ENCODE data around the gene ABCC1.

ABCC1 gene

DNA sequence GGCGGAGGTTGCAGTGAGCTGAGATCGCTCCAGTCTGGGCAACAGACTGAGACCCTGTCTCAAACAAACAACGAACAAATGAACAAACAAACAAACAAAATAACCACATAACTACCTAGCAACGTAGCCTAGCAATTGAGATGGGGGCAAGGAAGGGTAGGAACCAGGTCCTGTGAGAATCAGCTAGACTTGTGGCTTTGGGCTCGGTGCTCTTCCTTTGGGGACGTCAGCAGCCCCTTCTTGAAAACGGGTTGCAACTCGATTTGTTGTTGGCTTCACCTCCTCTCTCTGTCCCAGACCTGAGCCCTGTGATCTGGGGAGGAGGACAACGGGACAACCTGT is 72.2 kb downstream of the ABCC1 start:
- DNase-seq = no peak

DNA sequence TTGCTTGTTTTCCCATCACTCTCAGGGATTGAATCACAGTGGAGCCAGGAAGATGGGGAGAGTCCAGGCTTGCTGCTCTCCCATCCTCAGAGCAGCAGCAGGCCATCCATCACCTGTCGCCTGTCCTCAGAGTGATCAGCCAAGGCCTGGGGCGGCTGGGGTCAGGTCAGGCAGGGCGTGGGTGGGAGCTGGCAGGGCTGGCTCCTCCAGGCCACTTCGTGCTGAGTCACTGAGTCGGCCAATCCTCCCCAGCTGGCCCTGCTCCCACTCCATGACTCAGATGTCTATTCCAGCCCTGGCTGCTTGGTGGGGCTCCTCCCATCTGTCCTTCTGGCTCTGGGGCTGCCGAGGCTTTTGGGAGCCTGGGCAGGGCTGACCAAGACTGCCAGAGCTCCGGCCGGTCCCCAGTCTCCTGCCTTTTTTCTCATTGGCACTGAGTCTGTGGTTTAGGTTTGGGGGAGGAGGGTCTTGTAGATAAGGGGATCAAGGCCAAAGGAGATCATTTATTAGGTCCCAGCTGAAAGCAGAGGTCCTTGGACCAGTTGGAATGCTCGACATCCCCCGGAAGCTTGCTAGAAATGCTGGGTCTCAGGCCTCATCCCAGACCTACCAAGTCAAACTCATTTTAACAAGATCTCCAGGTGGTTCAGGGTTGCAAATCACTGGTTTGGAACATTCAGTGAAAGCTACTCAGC is 72.7 kb downstream of the ABCC1 start:
- DNase-seq = peak; percentile 62

DNA sequence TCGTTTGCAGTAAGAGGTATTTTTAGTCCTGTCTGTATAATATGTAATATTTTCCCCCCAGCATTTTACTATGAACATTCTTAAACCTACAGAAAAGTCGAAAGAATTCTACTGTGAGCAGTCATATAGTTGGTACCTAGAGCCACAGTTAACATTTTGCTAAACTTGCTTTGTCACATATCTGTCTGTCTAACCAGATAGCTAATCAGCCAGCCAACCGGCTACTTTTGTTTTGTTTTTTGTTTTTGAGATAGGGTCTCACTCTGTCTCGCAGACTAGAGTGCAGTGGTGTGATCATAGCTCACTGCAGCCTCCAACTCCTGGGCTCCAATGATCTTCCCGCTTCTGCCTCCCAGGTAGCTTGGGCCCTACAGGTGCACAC is 73.3 kb downstream of the ABCC1 start:
- DNase-seq = no peak

DNA sequence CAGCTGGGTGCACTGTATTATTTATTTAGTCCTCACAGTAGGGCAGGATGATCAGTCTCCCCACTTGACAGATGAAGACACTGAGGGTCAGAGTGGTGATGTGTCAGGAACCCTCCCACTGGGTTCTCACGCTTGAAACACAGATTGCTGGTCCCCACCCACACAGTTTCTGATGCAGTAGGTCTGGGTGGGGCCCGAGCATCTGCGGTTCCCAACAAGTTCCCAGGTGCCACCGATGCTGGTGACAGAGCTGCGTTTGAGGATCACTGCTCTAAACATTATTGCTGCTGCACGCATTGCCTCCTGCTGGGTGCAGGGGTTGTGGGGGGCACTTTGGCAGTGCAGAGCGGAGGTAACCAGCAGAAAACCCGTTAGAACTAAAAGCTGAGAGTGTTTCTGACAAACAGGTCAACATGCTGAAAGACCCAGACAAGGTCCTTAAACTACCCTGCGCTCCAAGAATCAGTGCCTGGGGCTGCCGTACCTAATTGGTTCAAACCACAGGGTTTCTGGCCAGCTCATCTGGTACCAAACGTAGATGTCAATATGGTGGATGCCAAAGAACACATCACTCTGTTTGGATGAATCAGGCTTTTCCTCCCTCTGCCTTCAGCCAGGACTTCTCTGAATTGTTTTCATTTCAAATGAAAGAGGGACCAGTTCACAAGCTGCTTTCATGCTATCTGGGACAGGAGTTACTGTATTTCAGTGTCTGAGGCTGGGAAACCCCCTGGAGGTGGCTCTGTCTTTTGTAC is 76.0 kb downstream of the ABCC1 start:
- DNase-seq = peak; percentile 75

DNA sequence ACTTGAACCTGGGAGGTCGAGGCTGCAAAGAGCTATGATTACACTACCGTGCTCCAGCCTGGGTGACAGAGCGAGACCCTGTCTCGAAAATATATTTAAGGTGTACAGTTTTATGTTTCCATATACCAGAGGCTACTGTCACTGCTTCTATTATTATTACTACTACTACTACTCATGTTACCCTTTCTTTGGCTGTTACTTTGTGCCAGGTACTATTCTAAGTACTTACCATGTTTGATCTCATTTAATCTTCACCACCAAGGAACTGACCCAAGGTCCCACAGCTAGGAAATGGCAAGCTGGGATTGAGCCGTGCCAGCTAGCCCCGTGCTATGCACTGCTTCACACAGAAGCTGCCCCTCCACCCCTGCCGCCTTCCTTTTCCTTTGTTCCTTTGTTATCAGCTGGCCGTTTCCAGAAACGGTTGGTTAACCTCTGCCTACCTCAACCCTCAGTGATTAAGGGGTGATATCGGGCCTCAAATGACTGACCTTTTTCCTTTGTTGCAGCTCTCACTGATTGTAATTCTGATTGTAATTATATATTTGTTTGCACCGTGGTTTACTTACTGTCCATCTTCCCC is 78.4 kb downstream of the ABCC1 start:
- no peak for DNase-seq

DNA sequence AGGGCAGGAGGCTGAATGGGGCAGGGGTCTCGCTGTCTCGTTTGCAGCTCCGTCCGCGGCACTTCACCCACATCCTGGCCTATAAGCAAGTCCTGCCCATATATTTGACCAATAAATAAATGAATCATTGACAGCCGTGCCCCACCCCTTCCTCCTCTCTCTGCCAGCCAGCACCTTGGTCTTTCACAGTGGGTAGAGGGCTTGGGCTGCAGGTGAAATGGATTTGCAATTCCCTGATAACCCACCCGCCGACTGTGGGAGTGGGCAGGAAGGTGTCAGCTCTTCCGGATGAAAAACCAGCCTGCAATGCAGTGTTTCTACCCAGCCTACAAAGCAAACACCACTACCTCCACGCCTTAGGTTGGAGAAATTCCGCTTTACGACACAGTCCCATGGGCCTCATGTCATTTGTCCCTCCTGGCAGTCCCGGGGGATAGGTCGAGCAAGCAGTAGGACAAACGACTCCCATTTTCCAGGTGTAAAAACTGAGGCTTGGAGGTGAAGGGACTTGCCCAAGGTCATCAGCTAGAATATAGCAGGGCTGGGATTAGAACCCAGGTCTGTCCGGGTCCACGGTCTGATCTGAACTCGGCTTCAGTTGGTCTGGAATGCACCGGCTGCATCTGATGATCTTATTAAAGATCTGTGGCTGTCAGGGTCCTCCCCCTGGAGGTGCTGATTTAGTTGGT is 79.0 kb downstream of the ABCC1 start:
- no peak for DNase-seq

DNA sequence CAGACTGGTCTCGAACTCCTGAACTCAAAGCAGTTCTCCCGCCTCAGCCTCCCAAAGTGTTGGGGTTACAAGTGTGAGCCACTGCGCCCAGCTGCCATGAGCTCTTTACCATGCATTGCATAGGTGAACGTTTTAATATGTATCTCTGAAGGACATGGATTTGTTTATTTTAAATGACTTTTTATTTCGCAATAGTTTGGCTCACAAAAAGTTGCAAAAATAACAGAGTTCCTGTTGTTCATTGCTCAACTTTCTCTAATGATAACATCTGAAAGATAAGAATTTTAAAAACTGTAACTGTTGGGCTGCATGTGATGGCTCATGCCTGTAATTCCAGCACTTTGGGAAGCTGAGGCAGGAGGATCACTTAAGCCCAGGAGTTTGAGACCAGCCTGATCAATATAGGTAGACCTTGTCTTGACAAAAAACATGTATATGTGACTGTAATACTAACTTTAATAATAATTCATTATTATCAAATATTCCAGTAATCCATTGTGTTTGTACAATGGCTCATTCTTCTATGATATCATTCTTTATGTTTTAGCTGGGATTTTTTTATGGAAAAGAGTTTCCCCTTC is 80.1 kb downstream of the ABCC1 start:
- no peak for DNase-seq

DNA sequence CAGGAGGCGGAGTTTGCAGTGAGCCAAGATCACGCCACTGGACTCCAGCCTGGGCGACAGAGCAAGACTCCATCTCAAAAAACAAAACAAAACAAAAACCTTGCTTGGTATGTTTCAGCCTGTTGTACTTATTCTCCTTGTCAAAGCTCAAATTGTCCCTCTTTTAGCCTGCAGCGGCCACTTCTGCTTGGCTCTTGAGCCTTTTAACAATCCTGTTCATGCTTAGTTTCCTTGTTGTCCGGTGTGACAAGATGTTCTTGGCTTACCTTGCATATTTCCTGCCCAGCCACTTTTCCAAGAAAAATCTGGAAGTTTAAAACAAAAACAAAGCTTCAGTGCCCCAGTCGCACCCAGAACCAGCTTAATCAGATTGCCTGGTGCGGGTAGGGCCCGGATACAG is 81.0 kb downstream of the ABCC1 start:
- DNase-seq = no peak

DNA sequence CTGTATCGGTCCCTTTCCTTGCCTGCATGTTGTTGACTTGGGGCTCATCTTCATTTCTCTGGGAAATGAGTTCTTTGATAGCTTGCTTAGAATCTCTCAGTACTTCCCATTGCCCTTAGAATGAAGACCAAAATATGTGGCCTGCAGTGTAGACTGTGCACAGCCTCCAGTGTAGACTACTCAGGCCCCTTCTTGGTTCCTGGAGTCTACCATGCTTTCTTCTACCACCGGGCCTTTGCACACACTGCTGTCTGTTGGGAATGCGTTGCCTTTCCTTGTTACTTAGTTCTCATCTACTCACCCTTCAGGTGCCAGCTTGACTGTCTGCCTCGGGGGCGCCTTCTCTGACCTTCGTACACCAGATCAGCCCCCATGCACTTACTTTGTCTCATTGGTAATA is 82.0 kb downstream of the ABCC1 start:
- DNase-seq = no peak

DNA sequence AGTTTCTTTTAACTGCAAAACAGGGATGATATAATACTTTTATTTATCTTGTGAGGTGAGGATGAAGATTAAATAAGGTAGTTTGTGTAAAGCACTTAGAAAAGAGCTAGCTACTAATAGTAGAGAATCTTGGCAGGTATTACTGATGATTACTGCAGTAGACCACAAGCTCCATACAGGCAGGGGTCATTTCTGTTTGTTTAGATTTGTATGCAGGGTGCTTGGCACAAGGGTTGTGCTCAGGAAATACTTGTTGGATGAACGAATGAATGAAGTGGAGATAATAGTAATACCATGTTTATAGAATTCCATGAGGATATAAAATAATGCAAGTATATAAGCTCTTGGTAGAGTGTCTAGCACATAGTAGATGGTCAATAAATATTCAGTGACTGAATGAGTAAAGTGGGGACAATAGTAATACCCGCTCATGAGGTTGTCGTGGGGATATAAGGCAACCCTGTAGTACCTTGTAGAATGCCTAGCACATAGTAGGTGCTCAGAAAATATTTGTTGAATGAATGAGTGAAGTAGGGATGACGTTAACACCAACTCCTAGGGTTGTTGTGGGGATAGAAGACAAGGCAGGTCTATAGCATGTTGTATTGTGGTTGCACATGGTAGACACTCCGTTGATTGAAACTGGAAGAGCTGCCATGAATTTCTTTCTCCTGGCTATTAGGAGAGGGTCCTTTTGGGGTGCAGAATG is 83.0 kb downstream of the ABCC1 start:
- DNase-seq = no peak

DNA sequence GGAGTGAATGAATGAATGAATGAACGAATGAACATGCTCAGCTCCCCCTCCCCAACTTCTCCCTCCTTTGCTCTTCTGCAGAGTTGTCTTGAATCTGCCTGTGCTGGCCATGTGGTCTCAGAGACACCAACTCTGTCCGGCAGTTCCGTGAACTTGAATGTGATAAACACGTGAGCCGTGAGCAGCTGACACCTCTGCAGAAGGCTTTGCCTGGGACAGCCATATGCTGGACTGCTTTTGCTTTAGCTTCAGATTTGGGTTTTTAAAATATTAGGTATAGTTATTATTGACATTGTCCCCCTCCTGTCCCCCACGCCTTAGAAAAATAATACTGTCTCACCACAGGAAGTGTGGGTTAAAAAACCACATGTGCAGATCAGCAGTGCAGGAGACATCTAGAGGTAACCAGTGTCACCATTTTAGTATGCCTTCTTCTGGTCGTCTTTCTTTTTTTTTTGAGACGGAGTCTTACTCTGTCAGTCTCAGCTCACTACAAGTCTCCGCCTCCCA is 83.8 kb downstream of the ABCC1 start:
- no peak for DNase-seq

DNA sequence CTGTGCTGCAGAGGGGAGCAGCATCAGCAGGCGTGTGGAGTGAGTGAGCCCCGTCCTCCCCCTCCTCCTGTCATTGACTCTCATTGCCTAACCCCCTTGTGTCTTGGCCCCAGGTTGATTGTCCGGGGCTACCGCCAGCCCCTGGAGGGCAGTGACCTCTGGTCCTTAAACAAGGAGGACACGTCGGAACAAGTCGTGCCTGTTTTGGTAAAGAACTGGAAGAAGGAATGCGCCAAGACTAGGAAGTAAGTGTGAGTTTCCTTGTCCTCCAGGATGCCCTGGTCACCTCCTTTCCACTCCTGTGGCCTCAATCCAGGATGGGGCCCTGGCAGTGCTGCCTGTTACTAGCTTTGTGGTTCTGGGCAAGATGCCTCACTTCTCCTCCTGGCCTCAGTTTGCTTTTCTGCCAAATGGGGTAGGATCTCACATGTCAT is 87.0 kb downstream of the ABCC1 start:
- DNase-seq = no peak

DNA sequence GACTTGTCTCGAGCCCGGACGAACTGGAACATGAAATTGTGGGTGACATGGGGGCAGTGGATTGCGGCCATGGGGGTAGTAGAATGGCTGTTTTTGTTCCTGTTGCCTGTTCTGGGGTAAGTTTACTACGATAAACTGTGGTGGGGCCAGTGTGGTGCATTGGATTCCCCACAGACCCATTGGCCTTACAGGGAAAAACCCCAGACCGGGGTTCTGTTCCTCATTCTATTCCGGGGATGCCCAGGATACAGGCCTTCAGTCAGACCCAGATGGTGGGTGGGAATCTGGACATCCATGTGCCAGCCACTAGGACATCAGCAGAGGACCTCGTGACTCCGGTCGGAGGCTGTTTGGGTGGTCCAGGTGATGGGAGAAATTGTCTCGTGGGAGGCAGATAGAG is 88.1 kb downstream of the ABCC1 start:
- DNase-seq = no peak

DNA sequence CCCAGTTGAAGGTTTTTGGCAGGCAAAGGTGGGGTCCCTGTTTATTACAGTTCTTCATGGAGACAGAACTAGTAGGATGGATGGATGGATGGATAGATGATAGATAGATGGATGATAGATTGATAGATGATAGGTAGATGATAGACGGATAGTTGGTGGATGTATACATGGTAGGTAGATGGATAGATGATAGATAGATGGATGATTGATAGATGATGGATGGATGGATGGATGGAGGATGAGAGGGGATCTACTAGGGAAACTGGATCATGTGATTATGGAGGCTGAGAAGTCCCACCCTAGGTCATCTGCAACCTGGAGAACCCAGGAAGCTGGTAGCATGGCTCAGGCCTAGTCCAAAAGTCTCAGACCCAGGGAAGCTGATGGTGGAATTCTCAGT is 88.6 kb downstream of the ABCC1 start:
- no peak for DNase-seq

DNA sequence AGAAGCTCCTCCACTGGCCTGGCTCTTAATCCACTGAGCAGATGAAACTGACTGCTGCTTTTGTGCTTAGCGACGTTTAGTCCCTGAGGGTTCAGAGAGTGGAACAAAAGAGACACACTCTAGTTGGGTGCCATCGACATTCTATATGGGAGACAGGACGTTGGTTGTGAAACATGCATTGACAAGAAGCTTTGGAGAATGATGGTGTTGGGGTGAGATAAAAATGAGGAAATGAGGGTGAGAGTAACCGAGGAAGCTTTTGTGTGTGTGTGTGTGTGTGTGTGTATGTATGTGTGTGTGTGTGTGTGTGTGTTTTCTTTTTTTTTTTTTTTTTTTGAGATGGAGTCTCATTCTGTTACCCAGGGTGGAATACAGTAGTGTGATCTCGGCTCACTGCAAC is 89.5 kb downstream of the ABCC1 start:
- no peak for DNase-seq

DNA sequence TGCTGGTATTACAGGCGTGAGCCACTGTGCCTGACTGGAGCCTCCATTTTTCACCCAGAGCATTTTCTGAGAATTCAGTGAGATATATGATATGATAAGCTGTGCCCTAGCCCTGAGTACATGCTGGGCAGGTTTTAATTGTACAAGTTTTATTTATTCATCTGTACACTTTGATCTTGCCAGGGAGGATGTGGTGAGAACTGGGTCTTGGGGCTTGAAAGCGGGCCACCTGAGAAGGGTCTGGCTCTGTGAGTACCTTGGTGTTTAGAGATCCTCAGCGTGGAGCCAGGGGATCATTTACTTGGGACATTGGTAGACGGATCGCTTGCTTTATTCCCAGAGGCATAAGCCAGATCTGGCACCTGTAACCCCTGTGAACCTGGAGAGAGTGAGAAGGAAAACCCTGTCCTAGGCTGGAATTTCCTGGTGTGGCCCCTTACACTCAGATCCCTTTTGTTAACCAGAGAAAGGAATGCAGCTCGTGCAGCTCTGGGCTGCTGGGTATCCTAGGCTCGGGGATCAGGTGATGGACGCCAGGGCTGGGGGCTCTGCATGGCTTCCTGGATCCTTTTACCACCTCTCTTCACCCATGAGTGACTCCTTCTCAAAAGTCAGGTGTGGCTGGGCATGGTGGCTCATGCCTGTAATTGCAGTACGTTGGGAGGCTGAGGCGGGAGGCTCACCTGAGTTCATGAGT is 91.9 kb downstream of the ABCC1 start:
- no peak for DNase-seq

DNA sequence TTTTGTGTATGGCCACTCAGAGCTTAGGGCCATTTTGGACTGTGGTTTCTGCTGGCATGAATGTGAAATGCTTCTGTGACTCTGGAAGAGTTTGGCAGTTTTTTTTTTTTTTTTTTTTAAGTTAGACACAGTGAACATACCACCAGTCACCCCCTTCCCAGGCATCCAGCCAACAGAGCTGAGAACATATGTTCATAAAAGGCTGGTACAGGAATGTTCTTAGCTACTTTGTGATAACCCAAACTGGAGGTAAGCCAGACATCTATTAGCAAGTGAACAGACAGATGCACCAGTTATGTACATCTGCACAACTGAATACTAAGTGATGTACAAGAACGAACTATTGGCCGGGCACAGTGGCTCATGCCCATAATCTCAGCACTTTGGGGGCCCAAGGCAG is 92.7 kb downstream of the ABCC1 start:
- no peak for DNase-seq

DNA sequence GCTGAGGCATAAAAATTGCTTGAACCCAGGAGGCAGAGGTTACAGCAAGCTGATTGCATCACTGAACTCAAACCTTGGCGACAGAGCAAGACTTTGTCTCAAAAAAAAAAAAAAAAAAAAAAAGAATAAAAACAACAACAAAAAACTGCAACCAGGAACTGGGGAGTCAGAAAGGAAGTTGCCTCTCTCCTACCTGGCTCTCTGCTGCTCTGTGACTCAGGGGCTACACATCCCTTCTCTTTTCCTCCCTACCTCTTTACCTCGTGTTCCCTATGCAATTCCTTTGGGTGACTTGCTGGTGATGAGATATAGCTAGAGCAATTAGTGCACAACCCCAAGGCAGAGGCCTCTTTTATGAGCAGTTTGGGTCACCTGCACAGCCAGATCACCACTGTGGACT is 95.9 kb downstream of the ABCC1 start:
- DNase-seq = no peak

DNA sequence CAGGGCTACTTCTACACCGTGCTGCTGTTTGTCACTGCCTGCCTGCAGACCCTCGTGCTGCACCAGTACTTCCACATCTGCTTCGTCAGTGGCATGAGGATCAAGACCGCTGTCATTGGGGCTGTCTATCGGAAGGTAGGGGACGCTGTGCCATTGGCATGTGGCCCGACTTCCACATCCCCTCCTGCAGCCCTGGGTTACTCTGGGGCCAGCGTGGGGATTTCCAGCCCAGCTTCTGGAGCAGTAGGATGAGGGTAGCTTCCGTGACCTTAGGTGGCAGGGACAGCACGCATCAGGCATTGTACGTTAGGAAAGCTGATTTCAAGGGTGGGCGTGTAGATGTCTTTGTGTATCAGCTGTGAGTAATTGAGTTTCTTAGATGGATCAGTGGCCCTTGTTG is 96.5 kb downstream of the ABCC1 start:
- DNase-seq = no peak

DNA sequence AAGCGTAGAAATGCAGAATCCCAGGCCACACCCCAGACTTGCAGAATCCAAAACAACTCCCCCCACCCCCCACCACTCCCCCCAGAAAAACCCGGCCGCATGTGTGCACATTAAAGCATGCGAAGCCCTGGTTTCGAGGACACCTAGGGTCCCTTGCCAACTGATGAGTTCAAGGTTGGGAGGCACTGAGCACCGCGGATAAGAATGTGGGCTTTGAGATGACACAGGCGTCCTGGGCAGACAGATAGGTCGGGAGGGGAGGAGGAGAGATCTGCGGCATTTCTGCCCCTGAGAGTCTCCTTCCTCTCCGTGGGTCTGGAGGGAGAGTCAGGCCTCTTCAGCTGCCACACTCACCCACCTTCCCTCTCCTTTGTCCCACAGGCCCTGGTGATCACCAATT is 98.3 kb downstream of the ABCC1 start:
- no peak for DNase-seq

DNA sequence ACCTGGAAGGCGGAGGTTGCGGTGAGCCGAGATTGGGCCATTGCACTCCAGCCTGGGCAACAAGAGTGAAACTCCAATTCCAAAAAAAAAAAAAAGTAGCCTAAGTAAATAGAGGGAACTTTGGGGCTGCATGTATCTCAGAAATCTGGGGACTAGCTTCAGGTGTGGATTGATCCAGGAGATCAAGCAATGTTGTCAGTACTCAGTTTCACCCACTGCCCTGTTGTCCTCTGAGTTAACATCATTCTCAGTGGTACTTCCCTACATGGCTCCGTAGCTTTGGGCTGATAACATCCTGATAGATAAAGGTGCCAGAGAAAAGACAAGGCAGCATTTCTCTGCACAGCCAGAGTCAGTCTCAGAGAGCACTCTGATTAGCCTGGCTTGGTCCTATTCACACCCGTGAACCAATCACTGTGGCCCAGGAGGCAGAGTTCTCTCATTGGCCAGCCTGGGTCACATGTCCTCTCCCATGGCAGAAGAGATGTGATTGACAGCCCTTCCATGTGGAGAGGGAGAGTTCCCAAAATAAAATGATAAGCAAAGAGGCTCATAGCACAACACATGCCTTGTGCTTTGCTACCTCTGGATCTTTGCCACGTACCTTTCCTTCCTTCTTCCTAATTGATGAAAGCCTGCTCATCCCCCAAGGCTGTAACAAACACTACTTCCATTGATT is 99.6 kb downstream of the ABCC1 start:
- DNase-seq = no peak

Data from NCI-H69 (cell line).